Gastroesophageal sphincter (tissue), 3 donors: Measurements from ENCODE around the gene ABCC9.
"Not testable (repeated sequence)": the region's sequence is repeated elsewhere in the genome, so short reads cannot be mapped to it uniquely, and the experiment has no call there.

ENCODE experiments used
- EP300 ChIP-seq: sonication (generic); formaldehyde crosslinking; IDR thresholded peaks from one replicate; pipeline ENCODE4 v1.6.1; 2017; ENCODE audit warnings: antibody characterized with exemption, mild to moderate bottlenecking
- TF ChIP-seq, protein P1 (sequence below), 4 experiments: fragments of 200-600 bp in 2 of 4; fragments of 450-650 bp in 2 of 4; sonication (generic) in 1 of 4; IDR thresholded peaks; one replicate each; pipeline ENCODE4 v1.5.1; 2017 to 2019; ENCODE audit warnings: antibody characterized with exemption in 4 of 4, mild to moderate bottlenecking in 2 of 4, moderate library complexity in 2 of 4

DNA sequence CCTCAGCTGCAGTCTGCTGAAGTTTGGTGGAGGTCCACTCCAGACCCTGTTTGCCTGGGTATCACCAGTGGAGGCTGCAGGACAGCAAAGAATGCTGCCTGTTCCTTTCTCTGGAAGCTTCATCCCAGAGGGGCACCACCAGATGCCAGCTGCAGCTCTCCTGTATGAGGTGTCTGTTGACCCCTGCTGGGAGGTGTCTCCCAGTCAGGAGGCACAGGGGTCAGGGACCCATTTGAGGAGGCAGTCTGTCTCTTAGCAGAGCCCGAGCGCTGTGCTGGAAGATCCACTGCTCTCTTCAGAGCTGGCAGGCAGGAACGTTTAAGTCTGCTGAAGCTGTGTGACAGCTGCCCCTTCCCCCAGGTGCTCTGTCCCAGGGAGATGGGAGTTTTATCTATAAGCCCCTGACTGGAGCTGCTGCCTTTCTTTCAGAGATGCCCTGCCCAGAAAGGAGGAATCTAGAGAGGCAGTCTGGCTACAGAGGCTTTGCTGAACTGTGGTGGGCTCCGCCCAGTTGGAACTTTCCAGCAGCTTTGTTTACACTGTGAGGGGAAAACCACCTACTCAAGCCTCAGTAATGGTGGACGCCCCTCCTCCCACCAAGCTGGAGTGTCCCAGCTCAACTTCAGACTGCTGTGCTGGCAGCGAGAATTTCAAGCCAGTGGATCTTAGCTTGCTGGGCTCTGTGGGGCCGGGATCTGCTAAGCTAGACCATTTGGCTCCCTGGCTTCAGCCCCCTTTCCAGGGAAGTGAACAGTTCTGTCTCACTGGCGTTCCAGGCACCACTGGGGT lies 146.2 kb downstream of the ABCC9 start:
- TF ChIP-seq EP300 = not testable (repeated sequence)
- TF ChIP-seq, protein P1, sequence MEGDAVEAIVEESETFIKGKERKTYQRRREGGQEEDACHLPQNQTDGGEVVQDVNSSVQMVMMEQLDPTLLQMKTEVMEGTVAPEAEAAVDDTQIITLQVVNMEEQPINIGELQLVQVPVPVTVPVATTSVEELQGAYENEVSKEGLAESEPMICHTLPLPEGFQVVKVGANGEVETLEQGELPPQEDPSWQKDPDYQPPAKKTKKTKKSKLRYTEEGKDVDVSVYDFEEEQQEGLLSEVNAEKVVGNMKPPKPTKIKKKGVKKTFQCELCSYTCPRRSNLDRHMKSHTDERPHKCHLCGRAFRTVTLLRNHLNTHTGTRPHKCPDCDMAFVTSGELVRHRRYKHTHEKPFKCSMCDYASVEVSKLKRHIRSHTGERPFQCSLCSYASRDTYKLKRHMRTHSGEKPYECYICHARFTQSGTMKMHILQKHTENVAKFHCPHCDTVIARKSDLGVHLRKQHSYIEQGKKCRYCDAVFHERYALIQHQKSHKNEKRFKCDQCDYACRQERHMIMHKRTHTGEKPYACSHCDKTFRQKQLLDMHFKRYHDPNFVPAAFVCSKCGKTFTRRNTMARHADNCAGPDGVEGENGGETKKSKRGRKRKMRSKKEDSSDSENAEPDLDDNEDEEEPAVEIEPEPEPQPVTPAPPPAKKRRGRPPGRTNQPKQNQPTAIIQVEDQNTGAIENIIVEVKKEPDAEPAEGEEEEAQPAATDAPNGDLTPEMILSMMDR (IDR thresholded peaks at IDR 0.05) = not testable (repeated sequence)
